Natural killer cell (primary cell): ENCODE data around the gene MYO1E. TPM values are rescaled to one million over a fixed set of nuclear protein-coding genes. Genes with fewer than 3 reads are reported as not detected.
"Not testable (repeated sequence)": the region's sequence is repeated elsewhere in the genome, so short reads cannot be mapped to it uniquely, and the experiment has no call there.

Source experiments
- ATAC-seq, 3 donors: fragments of 150-1000 bp in 2 of 3; fragments of 200-7000 bp in 1 of 3; cut with Tn5 transposase; 1 replicate in 1 of 3; 2 replicates in 2 of 3; pipeline ENCODE4 v1.10.0; 2021; ENCODE audit warnings: mild to moderate bottlenecking in 2 of 3, moderate library complexity in 2 of 3
- DNase-seq, 2 donors: peaks; one replicate each; pipeline versions ENCODE4 v3.0.0 to v3.0.0-alpha.2; 2013 to 2021; ENCODE audit warnings: mixed read lengths in 1 of 2
- H3K27ac ChIP-seq: one replicate; pipeline ENCODE4 v1.5.1; 2013; ENCODE audit warnings: mild to moderate bottlenecking, low read length
- H3K27me3 ChIP-seq: one replicate; pipeline ENCODE4 v1.6.1; 2013; ENCODE audit warnings: low read length; ENCODE audit not compliant: control insufficient read depth, insufficient read depth
- H3K36me3 ChIP-seq: one replicate; pipeline ENCODE4 v1.6.1; 2013; ENCODE audit warnings: low read length; ENCODE audit not compliant: control insufficient read depth, insufficient read depth
- H3K4me1 ChIP-seq: one replicate; pipeline ENCODE4 v1.6.1; 2013; ENCODE audit warnings: low read length; ENCODE audit not compliant: control insufficient read depth, insufficient read depth
- H3K4me3 ChIP-seq: one replicate; pipeline ENCODE4 v1.5.1; 2013; ENCODE audit warnings: low read length
- H3K9me3 ChIP-seq: one replicate; pipeline ENCODE4 v1.6.1; 2013; ENCODE audit warnings: low read length; ENCODE audit not compliant: control insufficient read depth, insufficient read depth
- H3K27ac Mint-ChIP-seq, 2 donors: one replicate each; pipeline ENCODE4 v1.8.0; 2022; ENCODE audit warnings: mild to moderate bottlenecking in 2 of 2, mixed read lengths in 2 of 2, moderate library complexity in 1 of 2
- H3K27me3 Mint-ChIP-seq, 2 donors: one replicate each; pipeline ENCODE4 v1.8.0; 2022; ENCODE audit warnings: low read depth in 2 of 2, mixed read lengths in 2 of 2
- H3K36me3 Mint-ChIP-seq: one replicate; pipeline ENCODE4 v1.8.0; 2022; ENCODE audit warnings: mixed read lengths
- H3K4me1 Mint-ChIP-seq, 2 donors: one replicate each; pipeline ENCODE4 v1.8.0; 2022; ENCODE audit warnings: mixed read lengths in 2 of 2
- H3K4me3 Mint-ChIP-seq: one replicate; pipeline ENCODE4 v1.8.0; 2022; ENCODE audit warnings: mild to moderate bottlenecking, moderate library complexity, mixed read lengths
- H3K9me3 Mint-ChIP-seq, 2 donors: one replicate each; pipeline ENCODE4 v1.8.0; 2022; ENCODE audit warnings: mixed read lengths in 2 of 2
- WGBS: methylation state at CpG from one replicate; pipeline ENCODE4 v1.1.7; 2013; ENCODE audit warnings: missing lambda C conversion rate; ENCODE audit not compliant: insufficient coverage; 5-methylcytosine and 5-hydroxymethylcytosine counted together
- intact Hi-C: fragments of 100-400 bp; cut with micrococcal nuclease; formaldehyde crosslinking; loops from one replicate; pipeline ENCODE4 v1.14.2; 2022
- total RNA-seq, 4 donors: library from RNA; stranded (reverse); fragments of 120-200 nt in 1 of 4; gene quantifications; one replicate each; pipeline versions ENCODE4 v1.2.3 to v1.2.4, GENCODE V29; 2013 to 2022
- TF ChIP-seq, protein P1 (sequence below): fragments of 200-600 bp; IDR thresholded peaks from one replicate; pipeline ENCODE4 v1.8.0; 2022; ENCODE audit warnings: antibody characterized with exemption

Gene MYO1E
- total RNA-seq, 3 donors from 2014 or later (not counting 1 experiment from before 2014, with no cell fraction given): 16.1 to 39.4 (median 22.7) TPM

DNA sequence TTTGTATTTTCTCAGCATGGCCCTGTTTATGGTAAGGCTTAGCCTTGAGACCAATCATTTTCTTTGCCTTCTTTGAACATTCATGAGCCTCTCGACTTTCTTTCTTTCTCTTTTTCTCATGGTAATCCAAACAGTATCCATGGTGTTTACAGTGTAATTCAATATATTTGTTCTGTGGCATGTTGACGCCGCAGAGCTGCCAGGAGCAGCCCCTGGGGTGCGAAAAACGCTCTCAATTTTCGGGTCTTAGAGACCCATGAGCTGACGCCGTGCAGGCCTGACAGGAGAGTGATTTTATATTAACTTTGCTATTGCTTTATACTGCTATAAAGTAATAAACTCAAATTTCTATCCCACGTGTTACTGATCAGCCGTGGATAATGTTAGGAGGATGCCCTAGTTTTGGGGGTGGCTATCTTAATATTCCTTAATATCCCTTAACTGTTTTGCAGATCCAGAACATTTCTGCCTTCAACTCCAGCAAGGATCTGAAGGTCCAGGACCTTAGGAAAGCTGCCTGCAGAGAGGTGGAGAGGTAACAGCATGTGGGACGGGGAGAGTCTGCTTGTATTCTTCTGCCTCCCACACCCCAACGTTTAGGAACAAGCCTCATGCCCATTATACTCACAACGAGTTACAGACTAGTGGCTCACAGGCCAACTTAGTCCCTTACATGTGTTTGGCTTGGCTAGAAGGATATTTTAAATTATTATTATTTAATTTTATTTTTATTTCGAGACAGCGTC, 29.3 kb upstream of the MYO1E start:
- H3K27ac ChIP-seq: no peak overlapping the region
- Mint-ChIP-seq H3K27ac (no peak overlapping the region), H3K4me3 (no peak overlapping the region)

DNA sequence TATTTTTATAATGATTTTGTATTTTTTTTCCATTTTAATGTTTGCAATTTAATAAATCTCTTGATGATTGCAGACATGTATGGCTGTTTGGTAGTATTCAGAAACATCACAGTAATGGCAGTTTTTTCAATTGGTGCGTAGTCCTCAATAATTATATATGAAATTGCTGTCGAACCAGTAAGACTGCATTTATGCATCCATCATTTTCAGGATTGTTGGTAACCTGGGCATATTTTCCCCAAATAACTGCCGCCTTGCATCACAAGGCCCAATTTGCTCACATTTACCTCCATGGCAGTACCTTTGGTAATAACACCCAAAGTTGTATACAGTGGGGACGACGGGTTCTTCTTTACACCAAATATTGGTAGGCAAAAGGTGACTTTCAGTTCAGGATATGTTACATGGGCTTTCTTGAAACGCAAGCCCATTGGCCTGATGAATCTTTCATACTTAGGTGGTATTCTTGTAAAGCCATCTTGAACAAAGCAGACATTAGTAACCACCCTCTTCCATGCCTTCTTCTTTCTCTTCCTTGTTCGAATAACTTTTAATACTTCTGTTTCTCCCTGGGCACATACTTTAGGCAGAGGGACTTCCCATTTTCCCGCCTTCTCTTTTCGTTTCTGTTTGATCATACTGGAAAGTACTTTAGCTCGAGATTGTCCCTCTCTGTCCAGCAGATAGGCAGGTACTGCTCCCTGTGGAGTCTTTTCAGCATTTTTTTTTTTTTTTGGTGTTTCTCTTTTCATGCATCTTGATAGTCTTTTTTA, 28.6 kb upstream of the MYO1E start:
- ATAC-seq, DNase-seq, H3K9me3 ChIP-seq, H3K4me3 Mint-ChIP-seq, H3K4me3 ChIP-seq, H3K27ac Mint-ChIP-seq, intact Hi-C loops, H3K27me3 ChIP-seq, H3K9me3 Mint-ChIP-seq, H3K27ac ChIP-seq, H3K36me3 ChIP-seq, H3K36me3 Mint-ChIP-seq: not testable (repeated sequence)
- Mint-ChIP-seq H3K27me3 (peaks cover 38 to 65% of the 10 kb centered on the region in 2 donors), H3K4me1 (peaks cover 6 to 15% of the 10 kb centered on the region in 2 donors)
- 91% methylated on average over 10 of the region's 10 CpGs for WGBS
- peaks cover 20% of the 10 kb centered on the region for H3K4me1 ChIP-seq

More for the DNA sequence above, 29.3 kb upstream of the MYO1E start:
- H3K36me3 ChIP-seq: no peaks in the 10 kb centered on the region
- TF ChIP-seq, protein P1, sequence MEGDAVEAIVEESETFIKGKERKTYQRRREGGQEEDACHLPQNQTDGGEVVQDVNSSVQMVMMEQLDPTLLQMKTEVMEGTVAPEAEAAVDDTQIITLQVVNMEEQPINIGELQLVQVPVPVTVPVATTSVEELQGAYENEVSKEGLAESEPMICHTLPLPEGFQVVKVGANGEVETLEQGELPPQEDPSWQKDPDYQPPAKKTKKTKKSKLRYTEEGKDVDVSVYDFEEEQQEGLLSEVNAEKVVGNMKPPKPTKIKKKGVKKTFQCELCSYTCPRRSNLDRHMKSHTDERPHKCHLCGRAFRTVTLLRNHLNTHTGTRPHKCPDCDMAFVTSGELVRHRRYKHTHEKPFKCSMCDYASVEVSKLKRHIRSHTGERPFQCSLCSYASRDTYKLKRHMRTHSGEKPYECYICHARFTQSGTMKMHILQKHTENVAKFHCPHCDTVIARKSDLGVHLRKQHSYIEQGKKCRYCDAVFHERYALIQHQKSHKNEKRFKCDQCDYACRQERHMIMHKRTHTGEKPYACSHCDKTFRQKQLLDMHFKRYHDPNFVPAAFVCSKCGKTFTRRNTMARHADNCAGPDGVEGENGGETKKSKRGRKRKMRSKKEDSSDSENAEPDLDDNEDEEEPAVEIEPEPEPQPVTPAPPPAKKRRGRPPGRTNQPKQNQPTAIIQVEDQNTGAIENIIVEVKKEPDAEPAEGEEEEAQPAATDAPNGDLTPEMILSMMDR: no peak
- no peak for DNase-seq
- H3K4me1 Mint-ChIP-seq: peaks cover 6 to 20% of the 10 kb centered on the region in 2 donors
- no peak overlapping the region for H3K4me3 ChIP-seq
- no peaks in the 10 kb centered on the region for H3K9me3 ChIP-seq
- 98% methylated on average over 8 of the region's 15 CpGs for WGBS
- no peaks in the 10 kb centered on the region for H3K27me3 ChIP-seq
- no peaks in the 10 kb centered on the region for H3K36me3 Mint-ChIP-seq
- ATAC-seq: no peak
- H3K9me3 Mint-ChIP-seq: no peaks in the 10 kb centered on the region
- intact Hi-C loops: no loop called here
- H3K4me1 ChIP-seq: peaks cover 20% of the 10 kb centered on the region
- peaks cover 35 to 65% of the 10 kb centered on the region in 2 donors for H3K27me3 Mint-ChIP-seq

DNA sequence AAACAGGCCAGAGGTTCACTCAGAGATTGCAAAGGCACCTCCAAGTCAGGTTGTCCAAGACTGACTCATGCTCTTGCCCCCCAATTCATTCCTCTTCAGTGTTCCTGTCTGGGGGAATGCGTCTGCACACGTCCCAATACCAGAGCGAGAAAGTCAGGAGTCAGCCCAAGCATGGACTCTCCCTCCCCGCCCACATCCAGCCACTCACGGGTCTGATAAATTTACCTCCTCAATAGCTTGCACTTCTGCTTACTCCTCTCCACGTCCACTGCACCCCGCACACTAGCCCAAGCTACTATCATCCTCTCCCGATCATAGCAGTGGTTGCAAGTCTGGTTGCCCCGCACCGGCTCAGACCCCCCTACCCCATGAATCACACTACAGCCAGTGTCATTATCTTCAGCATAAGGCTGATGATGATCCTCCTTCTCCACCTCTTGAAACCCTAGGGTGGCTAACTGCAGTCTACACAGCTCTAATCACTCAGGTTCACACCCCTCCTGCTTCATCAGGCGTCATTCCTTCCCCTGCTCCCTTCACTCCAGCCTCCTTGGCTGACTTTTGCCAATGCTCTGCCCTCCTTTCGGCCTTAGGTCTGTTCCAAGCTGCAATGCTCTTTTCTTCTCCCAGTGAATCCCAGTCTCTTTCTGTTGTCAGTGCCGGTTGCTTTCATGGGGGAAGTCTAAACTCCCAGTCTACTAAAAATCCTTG, 27.6 kb upstream of the MYO1E start:
- H3K4me1 ChIP-seq: peaks cover 15% of the 10 kb centered on the region
- Mint-ChIP-seq H3K9me3 (no peaks in the 10 kb centered on the region), H3K36me3 (no peaks in the 10 kb centered on the region), H3K4me1 (peaks cover 6 to 11% of the 10 kb centered on the region in 2 donors), H3K27me3 (peaks cover 41 to 64% of the 10 kb centered on the region in 2 donors), H3K27ac (no peak overlapping the region), H3K4me3 (no peak overlapping the region)
- 86% methylated on average over 13 of the region's 13 CpGs for WGBS
- no peak overlapping the region for H3K4me3 ChIP-seq
- intact Hi-C loops: no loop called here
- no peaks in the 10 kb centered on the region for H3K9me3 ChIP-seq
- TF ChIP-seq, protein P1: no peak
- H3K27ac ChIP-seq: peak overlapping the region; percentile 23
- H3K36me3 ChIP-seq: no peaks in the 10 kb centered on the region
- peaks cover 3% of the 10 kb centered on the region for H3K27me3 ChIP-seq
- DNase-seq: no peak
- no peak for ATAC-seq
